ENCODE data around the gene TNFRSF6B. TPM values are rescaled to one million over a fixed set of nuclear protein-coding genes. Genes with fewer than 3 reads are reported as not detected.

The TNFRSF6B gene
- total RNA-seq, 1 experiment from 2014 or later, result not detected

DNA sequence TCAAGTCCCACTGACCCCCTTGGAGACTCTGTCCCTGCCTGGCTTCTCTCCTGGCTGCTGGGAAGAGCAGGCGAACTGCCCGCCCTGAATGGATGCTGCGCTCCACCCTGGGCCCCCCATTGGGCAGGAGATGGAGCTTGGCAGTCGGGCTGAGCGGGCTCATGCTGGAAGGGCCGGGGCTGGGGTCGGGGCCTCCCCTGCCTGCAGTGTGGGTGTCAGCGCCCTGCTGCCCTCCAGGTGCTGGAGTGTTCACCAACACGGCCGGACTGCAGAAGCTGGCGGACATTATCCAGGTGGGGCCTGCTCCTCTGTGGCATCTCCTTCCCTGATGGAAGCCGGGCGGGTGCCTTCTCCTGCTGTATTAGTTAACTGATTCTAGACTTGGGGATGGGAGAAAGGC, 16.0 kb upstream of the TNFRSF6B start:
- DNase-seq (ENCODE audit: low read depth, low spot score) (no peak), ATAC-seq (no peak)
- no TSS peak for BruUV-seq (replicated peaks)
- Histone ChIP-seq H3K4me3 (ENCODE audit: low read depth in 2 of 2, low read length in 2 of 2) (no peak overlapping the region), H3K27me3 (ENCODE audit: control insufficient read depth, insufficient read depth, low read length) (no peaks in the 10 kb centered on the region), H3K27ac (ENCODE audit: low read length) (peak overlapping the region; percentile 88), H3K9me3 (ENCODE audit: control insufficient read depth, insufficient read depth, low read depth, low read length) (no peaks in the 10 kb centered on the region), H3K4me1 (ENCODE audit: control insufficient read depth, insufficient read depth, low read length) (peaks cover 23% of the 10 kb centered on the region), H3K36me3 (ENCODE audit: control insufficient read depth, insufficient read depth, low read length) (no peaks in the 10 kb centered on the region; the same call in 1 of the 2 replicates)
- CTCF ChIA-PET, result no interaction called here
- intact Hi-C loops (cut with micrococcal nuclease; ENCODE audit: unreplicated experiment), result no loop called here
- TF ChIP-seq SIN3A (IDR thresholded peaks at IDR 0.05; ENCODE audit: borderline replicate concordance, insufficient read depth, low read depth, low read length) (no peak), POLR2AphosphoS5 (IDR thresholded peaks at IDR 0.05; ENCODE audit: low read depth, low read length) (no peak), TCF7L2 (IDR thresholded peaks at IDR 0.05; ENCODE audit: low read depth, low read length) (no peak)
- TF ChIP-seq, protein P1, sequence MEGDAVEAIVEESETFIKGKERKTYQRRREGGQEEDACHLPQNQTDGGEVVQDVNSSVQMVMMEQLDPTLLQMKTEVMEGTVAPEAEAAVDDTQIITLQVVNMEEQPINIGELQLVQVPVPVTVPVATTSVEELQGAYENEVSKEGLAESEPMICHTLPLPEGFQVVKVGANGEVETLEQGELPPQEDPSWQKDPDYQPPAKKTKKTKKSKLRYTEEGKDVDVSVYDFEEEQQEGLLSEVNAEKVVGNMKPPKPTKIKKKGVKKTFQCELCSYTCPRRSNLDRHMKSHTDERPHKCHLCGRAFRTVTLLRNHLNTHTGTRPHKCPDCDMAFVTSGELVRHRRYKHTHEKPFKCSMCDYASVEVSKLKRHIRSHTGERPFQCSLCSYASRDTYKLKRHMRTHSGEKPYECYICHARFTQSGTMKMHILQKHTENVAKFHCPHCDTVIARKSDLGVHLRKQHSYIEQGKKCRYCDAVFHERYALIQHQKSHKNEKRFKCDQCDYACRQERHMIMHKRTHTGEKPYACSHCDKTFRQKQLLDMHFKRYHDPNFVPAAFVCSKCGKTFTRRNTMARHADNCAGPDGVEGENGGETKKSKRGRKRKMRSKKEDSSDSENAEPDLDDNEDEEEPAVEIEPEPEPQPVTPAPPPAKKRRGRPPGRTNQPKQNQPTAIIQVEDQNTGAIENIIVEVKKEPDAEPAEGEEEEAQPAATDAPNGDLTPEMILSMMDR (IDR thresholded peaks at IDR 0.05), result no peak
- TF ChIP-seq, protein P2, sequence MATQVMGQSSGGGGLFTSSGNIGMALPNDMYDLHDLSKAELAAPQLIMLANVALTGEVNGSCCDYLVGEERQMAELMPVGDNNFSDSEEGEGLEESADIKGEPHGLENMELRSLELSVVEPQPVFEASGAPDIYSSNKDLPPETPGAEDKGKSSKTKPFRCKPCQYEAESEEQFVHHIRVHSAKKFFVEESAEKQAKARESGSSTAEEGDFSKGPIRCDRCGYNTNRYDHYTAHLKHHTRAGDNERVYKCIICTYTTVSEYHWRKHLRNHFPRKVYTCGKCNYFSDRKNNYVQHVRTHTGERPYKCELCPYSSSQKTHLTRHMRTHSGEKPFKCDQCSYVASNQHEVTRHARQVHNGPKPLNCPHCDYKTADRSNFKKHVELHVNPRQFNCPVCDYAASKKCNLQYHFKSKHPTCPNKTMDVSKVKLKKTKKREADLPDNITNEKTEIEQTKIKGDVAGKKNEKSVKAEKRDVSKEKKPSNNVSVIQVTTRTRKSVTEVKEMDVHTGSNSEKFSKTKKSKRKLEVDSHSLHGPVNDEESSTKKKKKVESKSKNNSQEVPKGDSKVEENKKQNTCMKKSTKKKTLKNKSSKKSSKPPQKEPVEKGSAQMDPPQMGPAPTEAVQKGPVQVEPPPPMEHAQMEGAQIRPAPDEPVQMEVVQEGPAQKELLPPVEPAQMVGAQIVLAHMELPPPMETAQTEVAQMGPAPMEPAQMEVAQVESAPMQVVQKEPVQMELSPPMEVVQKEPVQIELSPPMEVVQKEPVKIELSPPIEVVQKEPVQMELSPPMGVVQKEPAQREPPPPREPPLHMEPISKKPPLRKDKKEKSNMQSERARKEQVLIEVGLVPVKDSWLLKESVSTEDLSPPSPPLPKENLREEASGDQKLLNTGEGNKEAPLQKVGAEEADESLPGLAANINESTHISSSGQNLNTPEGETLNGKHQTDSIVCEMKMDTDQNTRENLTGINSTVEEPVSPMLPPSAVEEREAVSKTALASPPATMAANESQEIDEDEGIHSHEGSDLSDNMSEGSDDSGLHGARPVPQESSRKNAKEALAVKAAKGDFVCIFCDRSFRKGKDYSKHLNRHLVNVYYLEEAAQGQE (IDR thresholded peaks at IDR 0.05; ENCODE audit: insufficient read depth in 1 of 2, low read depth in 2 of 2, low read length in 1 of 2), result no peak
- POLR2A ChIA-PET, result no interaction called here
- in situ Hi-C loops (cut with HindIII; ENCODE audit: low pct_unique_long_range_greater_than_20kb, low sequenced_read_pairs), result no loop called here

DNA sequence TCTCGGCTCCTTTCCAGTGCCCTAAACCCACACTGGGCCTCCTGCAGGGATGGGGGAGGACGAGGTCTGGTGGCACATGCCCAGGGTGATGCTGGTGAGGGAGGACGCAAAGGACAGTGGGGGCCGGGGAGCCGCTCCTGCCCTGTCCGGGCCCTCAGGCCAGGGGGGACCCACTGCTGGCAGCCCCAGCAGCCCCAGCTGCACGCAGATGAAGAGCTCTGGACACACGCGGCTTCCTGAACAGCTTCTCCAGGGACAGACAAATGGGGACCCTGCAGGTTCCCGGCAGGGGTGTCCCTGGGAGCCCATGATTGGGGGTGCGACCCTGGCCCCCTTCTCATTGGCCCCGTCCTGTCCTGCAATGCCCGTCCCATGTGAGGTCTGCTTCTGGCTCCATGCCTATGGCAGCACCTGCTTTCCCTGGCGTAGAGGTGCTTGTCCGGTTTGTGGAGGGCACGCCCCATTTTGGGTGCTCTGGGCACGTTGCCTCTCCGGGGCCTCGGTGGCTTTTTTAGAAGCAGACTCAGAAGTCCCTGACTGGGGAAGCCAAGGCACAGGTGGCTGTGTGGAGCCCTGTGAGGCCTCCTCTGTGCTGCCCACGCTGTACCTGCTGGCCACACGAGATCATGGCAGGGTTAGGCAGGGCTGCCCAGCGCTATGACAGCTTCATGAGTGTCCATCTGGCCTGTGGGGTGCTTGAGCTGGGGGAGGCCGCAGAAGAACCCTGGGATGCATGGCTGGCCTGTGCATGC, 15.4 kb upstream of the TNFRSF6B start:
- H3K9me3 ChIP-seq (ENCODE audit: control insufficient read depth, insufficient read depth, low read depth, low read length), result no peaks in the 10 kb centered on the region
- H3K27me3 ChIP-seq (ENCODE audit: control insufficient read depth, insufficient read depth, low read length), result no peaks in the 10 kb centered on the region
- peaks cover 23% of the 10 kb centered on the region for H3K4me1 ChIP-seq (ENCODE audit: control insufficient read depth, insufficient read depth, low read length)
- in situ Hi-C loops (cut with HindIII; ENCODE audit: low pct_unique_long_range_greater_than_20kb, low sequenced_read_pairs) (no loop called here), intact Hi-C loops (cut with micrococcal nuclease; ENCODE audit: unreplicated experiment) (no loop called here)
- CTCF ChIA-PET, result interaction anchor here (0.6 kb wide), 1 partner anchor 39 kb away, joined by 3 read pairs; no protein-coding TSS in a partner anchor
- no peak overlapping the region for H3K4me3 ChIP-seq (ENCODE audit: low read depth in 2 of 2, low read length in 2 of 2)
- BruUV-seq (replicated peaks), result no TSS peak
- ATAC-seq, result no peak
- H3K27ac ChIP-seq (ENCODE audit: low read length), result peak overlapping the region; percentile 88
- TF ChIP-seq TCF7L2 (IDR thresholded peaks at IDR 0.05; ENCODE audit: low read depth, low read length) (no peak), SIN3A (IDR thresholded peaks at IDR 0.05; ENCODE audit: borderline replicate concordance, insufficient read depth, low read depth, low read length) (no peak), POLR2AphosphoS5 (IDR thresholded peaks at IDR 0.05; ENCODE audit: low read depth, low read length) (no peak)
- TF ChIP-seq, protein P2 (IDR thresholded peaks at IDR 0.05; ENCODE audit: insufficient read depth in 1 of 2, low read depth in 2 of 2, low read length in 1 of 2), result no peak
- TF ChIP-seq, protein P1 (IDR thresholded peaks at IDR 0.05), result no peak
- POLR2A ChIA-PET, result no interaction called here
- DNase-seq (ENCODE audit: low read depth, low spot score), result no peak
- H3K36me3 ChIP-seq (ENCODE audit: control insufficient read depth, insufficient read depth, low read length), result no peaks in the 10 kb centered on the region; the same call in 1 of the 2 replicates

All from Panc1 (cell line).